ENCODE measurements around the gene TTLL8. TPM values are rescaled to one million over a fixed set of nuclear protein-coding genes. Genes with fewer than 3 reads are reported as not detected.

The TTLL8 gene
- total and polyA plus RNA-seq, 2 donors (not counting 3 experiments of a cell fraction or from before 2014, with no cell fraction given): not detected

GRCh38 chr22:50076646-50077535 is 18.8 kb upstream of the TTLL8 start:
- CTCF ChIA-PET: no interaction called here
- Histone ChIP-seq H3K27me3 (ENCODE audit: control insufficient read depth in 2 of 2, insufficient read depth in 2 of 2, low read length in 2 of 2) (no peaks in the 10 kb centered on the region), H2AFZ (ENCODE audit: low read depth, low read length) (no peak overlapping the region), H3K27ac (ENCODE audit: insufficient read depth, low read depth, low read length) (no peak overlapping the region), H3K79me2 (ENCODE audit: control insufficient read depth, insufficient read depth, low read length) (no peaks in the 10 kb centered on the region), H3K9me1 (replicated peaks; ENCODE audit: control insufficient read depth, extremely low read depth, insufficient read depth, low read length) (no peaks in the 10 kb centered on the region), H3K9me3 (replicated peaks; ENCODE audit: control insufficient read depth, insufficient read depth, low read length) (no peaks in the 10 kb centered on the region), H3K36me3 (ENCODE audit: control insufficient read depth in 2 of 2, extremely low read depth in 1 of 2, insufficient read depth in 2 of 2, low read length in 2 of 2) (no peaks in the 10 kb centered on the region), H3K4me3 (replicated peaks in 1 of 3; ENCODE audit: insufficient read depth in 1 of 3, low read depth in 1 of 3, low read length in 3 of 3) (no peak overlapping the region), H4K20me1 (replicated peaks; ENCODE audit: control insufficient read depth, extremely low read depth, insufficient read depth, low read length) (no peaks in the 10 kb centered on the region), H3K9ac (replicated peaks; ENCODE audit: extremely low read depth, insufficient read depth, low read length) (no peak overlapping the region), H3K4me2 (ENCODE audit: insufficient read depth, low read length) (no peak overlapping the region), H3K4me1 (ENCODE audit: control insufficient read depth, extremely low read depth, insufficient read depth, low read length) (no peaks in the 10 kb centered on the region)
- no peak for TF ChIP-seq MYC (IDR thresholded peaks at IDR 0.05; ENCODE audit: low read depth, low read length)
- no peak for TF ChIP-seq CTCF (IDR thresholded peaks at IDR 0.05; ENCODE audit: extremely low read depth in 1 of 2, insufficient read depth in 1 of 2, low read depth in 1 of 2, low read length in 2 of 2)
- no peak for TF ChIP-seq POLR2A (IDR thresholded peaks at IDR 0.05; ENCODE audit: low read depth, low read length)
- TF ChIP-seq POLR2AphosphoS5 (IDR thresholded peaks at IDR 0.05; ENCODE audit: insufficient read depth, low read depth, low read length): no peak
- POLR2A ChIA-PET: no interaction called here
- no TSS peak for BruUV-seq (replicated peaks)
- DNase-seq (ENCODE audit: low read depth, low spot score): no peak
- intact Hi-C loops (cut with micrococcal nuclease) (no loop called here), dilution Hi-C loops (cut with MboI; ENCODE audit: extremely low pct_ligation_motif_present, low sequenced_read_pairs) (no loop called here)
- FAIRE-seq: no peak
